Measurements from ENCODE around the gene ANP32B.

DNA sequence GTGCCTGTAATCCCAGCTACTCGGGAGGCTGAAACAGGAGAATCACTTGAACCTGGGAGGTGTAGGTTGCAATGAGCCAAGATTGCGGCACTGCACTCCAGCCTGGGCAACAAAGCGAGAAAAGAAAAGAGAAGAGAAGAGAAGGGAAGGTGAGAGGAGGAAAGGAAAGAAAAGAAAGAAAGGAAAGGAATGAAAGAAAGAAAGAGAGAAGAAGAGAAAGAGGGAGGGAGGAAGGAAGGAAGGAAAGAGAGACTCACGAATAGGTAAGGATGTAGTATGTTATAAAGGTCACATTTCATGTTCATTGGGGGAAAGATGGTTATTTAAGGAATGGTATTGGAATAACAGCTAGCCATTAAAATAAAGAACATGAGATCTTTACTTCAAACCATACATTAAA, 10.4 kb upstream of the ANP32B start:
- TF ChIP-seq, protein P1, sequence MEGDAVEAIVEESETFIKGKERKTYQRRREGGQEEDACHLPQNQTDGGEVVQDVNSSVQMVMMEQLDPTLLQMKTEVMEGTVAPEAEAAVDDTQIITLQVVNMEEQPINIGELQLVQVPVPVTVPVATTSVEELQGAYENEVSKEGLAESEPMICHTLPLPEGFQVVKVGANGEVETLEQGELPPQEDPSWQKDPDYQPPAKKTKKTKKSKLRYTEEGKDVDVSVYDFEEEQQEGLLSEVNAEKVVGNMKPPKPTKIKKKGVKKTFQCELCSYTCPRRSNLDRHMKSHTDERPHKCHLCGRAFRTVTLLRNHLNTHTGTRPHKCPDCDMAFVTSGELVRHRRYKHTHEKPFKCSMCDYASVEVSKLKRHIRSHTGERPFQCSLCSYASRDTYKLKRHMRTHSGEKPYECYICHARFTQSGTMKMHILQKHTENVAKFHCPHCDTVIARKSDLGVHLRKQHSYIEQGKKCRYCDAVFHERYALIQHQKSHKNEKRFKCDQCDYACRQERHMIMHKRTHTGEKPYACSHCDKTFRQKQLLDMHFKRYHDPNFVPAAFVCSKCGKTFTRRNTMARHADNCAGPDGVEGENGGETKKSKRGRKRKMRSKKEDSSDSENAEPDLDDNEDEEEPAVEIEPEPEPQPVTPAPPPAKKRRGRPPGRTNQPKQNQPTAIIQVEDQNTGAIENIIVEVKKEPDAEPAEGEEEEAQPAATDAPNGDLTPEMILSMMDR (IDR thresholded peaks at IDR 0.05), result no peak
- TF ChIP-seq POLR2A (IDR thresholded peaks at IDR 0.05), result no peak
